MM.1S (cell line): ENCODE data around the gene CXorf58.

ENCODE experiments used
- CTCF ChIP-seq: fragments of 300-600 bp; sonication (generic); IDR thresholded peaks from 2 replicates; pipeline ENCODE4 v1.5.1; 2016; ENCODE audit warnings: antibody characterized with exemption, low read length, mixed read lengths
- EZH2 ChIP-seq: fragments of 300-600 bp; sonication (generic); optimal IDR thresholded peaks from 2 replicates; pipeline ENCODE3; 2017; ENCODE audit warnings: low read depth, mild to moderate bottlenecking, antibody characterized with exemption, low read length, mixed read lengths

- TF ChIP-seq CTCF (no peak), EZH2 (no peak)
Measured at GRCh38 chrX:23981711-23982110, 73.9 kb downstream of the CXorf58 start.
